ENCODE results near the gene RECQL5.

GRCh38 chr17:75641343-75641742 is 25.6 kb downstream of the RECQL5 start:
- TF ChIP-seq CTCF (IDR thresholded peaks at IDR 0.05): no peak
- TF ChIP-seq POLR2A (IDR thresholded peaks at IDR 0.05): no peak
- no peak for TF ChIP-seq POLR2AphosphoS5 (IDR thresholded peaks at IDR 0.05)
- TF ChIP-seq EP300 (IDR thresholded peaks at IDR 0.05): no peak
